Urinary bladder (tissue), 4 donors: Measurements from ENCODE around the gene XYLT1. TPM values are rescaled to one million over a fixed set of nuclear protein-coding genes. Genes with fewer than 3 reads are reported as not detected.
"Not testable (repeated sequence)": the region's sequence is repeated elsewhere in the genome, so short reads cannot be mapped to it uniquely, and the experiment has no call there.

Source experiments
- DNase-seq: peaks from one replicate; pipeline ENCODE4 v3.0.0-alpha.2; 2015; ENCODE audit errors: extremely low spot score
- H3K27ac ChIP-seq: one replicate; pipeline ENCODE4 v1.5.1; 2013; ENCODE audit warnings: low read depth, mild to moderate bottlenecking, moderate library complexity
- H3K36me3 ChIP-seq: one replicate; pipeline ENCODE4 v1.6.1; 2013; ENCODE audit warnings: mild to moderate bottlenecking, moderate library complexity; ENCODE audit not compliant: insufficient read depth
- H3K4me1 ChIP-seq: one replicate; pipeline ENCODE4 v1.6.1; 2013; ENCODE audit warnings: mild to moderate bottlenecking, moderate library complexity; ENCODE audit not compliant: insufficient read depth
- H3K4me3 ChIP-seq: one replicate; pipeline ENCODE4 v1.5.1; 2013; ENCODE audit warnings: low read depth, low read length
- WGBS: extraction: QIAGEN DNeasy Blood & Tissue Kit; methylation state at CpG from one replicate; pipeline ENCODE4 v1.1.7; 2013; 5-methylcytosine and 5-hydroxymethylcytosine counted together
- polyA plus RNA-seq: library from polyadenylated mRNA; stranded (reverse); fragments of 200-250 nt; gene quantifications from one replicate; pipeline ENCODE4 v1.2.3, GENCODE V29; 2013
- total RNA-seq: library from RNA; depleted of rRNA; stranded (reverse); fragments of >200 nt; gene quantifications from one replicate; pipeline ENCODE4 v1.2.3, GENCODE V29; 2014
- donor health status: healthy with polysubstance abuse.
- donor health status: healthy.

XYLT1 gene
- 13.4 TPM for total RNA-seq
- polyA plus RNA-seq, result 10.1 TPM

- no peak for DNase-seq
- no peaks in the 10 kb centered on the region for H3K4me1 ChIP-seq
- no peaks in the 10 kb centered on the region for H3K36me3 ChIP-seq
- H3K4me3 ChIP-seq, result peak within 1 kb of the TSS; percentile 85
- WGBS, result 6% methylated on average over 35 of the region's 36 CpGs
- H3K27ac ChIP-seq, result peak within 1 kb of the TSS; percentile 86
Measured at GRCh38 chr16:17470908-17471718, at the start of gene XYLT1. TSS of gene XYLT1 (minus strand) at chr16:17470960. CDS start at chr16:17470796, 164 bp downstream.

- H3K36me3 ChIP-seq, result no peaks in the 10 kb centered on the region
- H3K27ac ChIP-seq, result no peak overlapping the region
- no peaks in the 10 kb centered on the region for H3K4me1 ChIP-seq
- DNase-seq, result no peak
- WGBS, result 69% methylated on average over 3 of the region's 3 CpGs
- H3K4me3 ChIP-seq, result no peak overlapping the region
Measured at GRCh38 chr16:17520111-17520510, 49.4 kb upstream of the XYLT1 start.

- DNase-seq, result no peak
- no peak overlapping the region for H3K4me3 ChIP-seq
- no peaks in the 10 kb centered on the region for H3K4me1 ChIP-seq
- no peak overlapping the region for H3K27ac ChIP-seq
- H3K36me3 ChIP-seq, result no peaks in the 10 kb centered on the region
- 41% methylated on average over 9 of the region's 9 CpGs for WGBS
Measured at GRCh38 chr16:17519101-17519955, 48.6 kb upstream of the XYLT1 start.

- H3K36me3 ChIP-seq, result no peaks in the 10 kb centered on the region
- H3K27ac ChIP-seq, result no peak overlapping the region
- WGBS, result 42% methylated on average over 3 of the region's 3 CpGs
- no peak for DNase-seq
- no peaks in the 10 kb centered on the region for H3K4me1 ChIP-seq
- no peak overlapping the region for H3K4me3 ChIP-seq
Measured at GRCh38 chr16:17518441-17518840, 47.7 kb upstream of the XYLT1 start.

GRCh38 chr16:17515421-17516210 is 44.9 kb upstream of the XYLT1 start:
- Histone ChIP-seq H3K4me1 (no peaks in the 10 kb centered on the region), H3K27ac (no peak overlapping the region), H3K4me3 (no peak overlapping the region), H3K36me3 (no peaks in the 10 kb centered on the region)
- WGBS, result 85% methylated on average over 10 of the region's 10 CpGs
- DNase-seq, result no peak

- DNase-seq, result no peak
- 57% methylated on average over 6 of the region's 6 CpGs for WGBS
- H3K4me1 ChIP-seq, result no peaks in the 10 kb centered on the region
- H3K27ac ChIP-seq, result no peak overlapping the region
- H3K36me3 ChIP-seq, result no peaks in the 10 kb centered on the region
- H3K4me3 ChIP-seq, result no peak overlapping the region
Measured at GRCh38 chr16:17512636-17513220, 42.0 kb upstream of the XYLT1 start.

- no peaks in the 10 kb centered on the region for H3K36me3 ChIP-seq
- DNase-seq, result no peak
Measured at GRCh38 chr16:17511340-17511739, 40.6 kb upstream of the XYLT1 start.

GRCh38 chr16:17510567-17510966 is 39.8 kb upstream of the XYLT1 start:
- no peak overlapping the region for H3K27ac ChIP-seq
- 92% methylated on average over 3 of the region's 3 CpGs for WGBS
- no peaks in the 10 kb centered on the region for H3K36me3 ChIP-seq

More at GRCh38 chr16:17511340-17511739, 40.6 kb upstream of the XYLT1 start:
- Histone ChIP-seq H3K27ac (no peak overlapping the region), H3K4me3 (no peak overlapping the region), H3K4me1 (no peaks in the 10 kb centered on the region)

GRCh38 chr16:17509194-17509593 is 38.4 kb upstream of the XYLT1 start:
- H3K27ac ChIP-seq, result no peak overlapping the region
- no peak for DNase-seq
- H3K36me3 ChIP-seq, result no peaks in the 10 kb centered on the region
- 71% methylated on average over 3 of the region's 3 CpGs for WGBS
- H3K4me3 ChIP-seq, result no peak overlapping the region
- H3K4me1 ChIP-seq, result no peaks in the 10 kb centered on the region

More at GRCh38 chr16:17510567-17510966, 39.8 kb upstream of the XYLT1 start:
- H3K4me1 ChIP-seq, result no peaks in the 10 kb centered on the region
- H3K4me3 ChIP-seq, result no peak overlapping the region
- no peak for DNase-seq

GRCh38 chr16:17508303-17508702 is 37.5 kb upstream of the XYLT1 start:
- Histone ChIP-seq H3K4me1 (no peaks in the 10 kb centered on the region), H3K4me3 (no peak overlapping the region), H3K27ac (no peak overlapping the region), H3K36me3 (no peaks in the 10 kb centered on the region)
- no peak for DNase-seq
- 86% methylated on average over 9 of the region's 9 CpGs for WGBS

GRCh38 chr16:17507516-17507915 is 36.8 kb upstream of the XYLT1 start:
- H3K4me1 ChIP-seq, H3K27ac ChIP-seq, DNase-seq, H3K4me3 ChIP-seq, H3K36me3 ChIP-seq: not testable (repeated sequence)
- WGBS, result 85% methylated on average over 8 of the region's 8 CpGs

GRCh38 chr16:17505828-17506227 is 35.1 kb upstream of the XYLT1 start:
- 97% methylated on average over 26 of the region's 26 CpGs for WGBS
- H3K36me3 ChIP-seq, H3K4me1 ChIP-seq, DNase-seq, H3K4me3 ChIP-seq, H3K27ac ChIP-seq: not testable (repeated sequence)

- 74% methylated on average over 2 of the region's 2 CpGs for WGBS
- Histone ChIP-seq H3K36me3 (no peaks in the 10 kb centered on the region), H3K27ac (no peak overlapping the region), H3K4me3 (no peak overlapping the region), H3K4me1 (no peaks in the 10 kb centered on the region)
- no peak for DNase-seq
Measured at GRCh38 chr16:17504050-17504449, 33.3 kb upstream of the XYLT1 start.
